ENCODE results near the gene TEF.
A peak's percentile ranks its signal among the peaks of the same experiment; 100 is the strongest.

The TEF gene

GRCh38 chr22:41354979-41355378 is 26.8 kb upstream of the TEF start:
- no peak for DNase-seq (ENCODE audit: low read depth in 3 of 3)

DNA sequence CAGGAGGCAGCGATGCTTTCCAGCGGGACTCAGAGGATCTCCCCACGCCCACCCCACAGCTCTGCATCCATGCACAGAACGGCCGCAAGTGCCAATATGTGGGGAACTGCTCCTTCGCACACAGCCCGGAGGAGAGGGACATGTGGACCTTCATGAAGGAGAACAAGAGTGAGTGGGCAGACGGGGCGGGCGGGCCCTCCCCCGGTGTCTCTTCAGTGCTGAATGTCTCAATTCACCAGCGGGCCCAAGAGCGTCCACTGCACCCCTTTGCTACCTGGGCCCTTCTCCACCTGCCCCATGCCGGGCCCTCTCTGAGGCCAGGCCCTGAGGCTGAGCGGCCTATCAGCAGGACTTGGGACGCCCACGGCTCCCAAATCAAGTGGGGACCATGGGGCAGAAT is 25.8 kb upstream of the TEF start:
- no peak for DNase-seq (ENCODE audit: low read depth in 3 of 3)

- DNase-seq (ENCODE audit: low read depth in 3 of 3), result no peak
Measured at GRCh38 chr22:41356430-41357028, 25.2 kb upstream of the TEF start.

GRCh38 chr22:41357191-41357590 is 24.6 kb upstream of the TEF start:
- DNase-seq (ENCODE audit: low read depth in 3 of 3), result no peak

DNA sequence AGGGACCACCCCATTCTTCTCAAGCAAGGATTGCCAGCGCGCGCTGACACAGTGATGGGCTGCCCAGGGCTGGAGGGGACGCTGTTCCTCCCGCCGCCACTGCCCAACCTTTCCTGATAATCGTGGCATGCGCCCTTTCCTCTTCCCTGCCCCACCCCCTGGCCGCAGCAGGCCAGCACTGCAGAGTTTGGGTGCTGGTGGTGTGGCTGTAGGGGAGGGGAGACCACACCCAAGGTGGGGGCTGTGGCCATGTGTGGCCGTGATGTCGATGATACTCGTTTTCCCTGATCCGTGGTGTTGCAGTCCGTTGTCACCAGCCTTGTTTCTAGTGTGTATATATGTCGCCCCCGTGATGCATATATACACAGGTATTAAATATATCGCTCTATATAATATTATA is 22.8 kb upstream of the TEF start:
- no peak for DNase-seq (ENCODE audit: low read depth in 3 of 3)

DNA sequence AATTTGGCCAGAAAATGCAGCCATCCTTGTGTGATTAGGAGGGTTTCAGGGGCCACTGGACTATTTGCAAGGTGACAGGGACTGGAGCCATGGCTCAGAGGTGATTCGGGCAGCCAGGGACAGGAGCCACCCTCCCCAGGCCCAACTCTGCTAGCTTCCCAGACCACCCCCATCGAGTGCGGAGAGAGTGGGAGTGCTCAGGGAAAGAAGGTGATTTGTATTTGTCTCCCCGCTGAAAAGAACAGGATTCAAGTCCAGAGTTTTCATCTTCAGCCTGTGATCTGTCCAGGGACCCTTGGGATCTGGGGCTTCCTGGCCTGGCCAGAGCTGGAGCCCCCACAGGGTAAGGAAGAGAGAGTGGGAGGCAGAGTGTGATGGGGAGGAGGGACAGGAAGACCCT is 22.4 kb upstream of the TEF start:
- DNase-seq (ENCODE audit: low read depth in 3 of 3), result no peak

DNA sequence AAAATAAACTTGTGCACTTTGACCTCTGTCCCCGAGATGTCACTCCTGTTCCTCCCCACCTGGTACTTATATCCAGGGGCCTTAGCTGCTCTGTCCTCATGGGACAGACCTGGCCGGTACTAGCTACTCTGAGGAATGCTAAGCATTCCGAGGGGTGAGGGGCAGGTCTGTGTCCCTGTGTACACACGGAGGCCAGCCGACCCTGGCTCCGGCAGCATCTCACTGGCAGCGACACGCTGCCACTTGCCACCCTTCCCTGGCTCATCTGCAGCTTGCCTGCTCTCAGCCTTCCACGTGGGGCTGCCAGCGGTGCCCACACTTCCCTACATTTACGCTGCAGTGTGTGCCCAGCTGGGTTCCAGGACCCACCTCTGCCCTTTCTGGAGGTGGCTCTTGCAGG is 21.6 kb upstream of the TEF start:
- DNase-seq (ENCODE audit: low read depth in 3 of 3), result no peak

- DNase-seq (ENCODE audit: low read depth in 3 of 3), result no peak
Measured at GRCh38 chr22:41361716-41362310, 19.9 kb upstream of the TEF start.

- DNase-seq (ENCODE audit: low read depth in 3 of 3), result no peak
Measured at GRCh38 chr22:41362615-41363014, 19.1 kb upstream of the TEF start.

- no peak for DNase-seq (ENCODE audit: low read depth in 3 of 3)
Measured at GRCh38 chr22:41364233-41364632, 17.5 kb upstream of the TEF start.

DNA sequence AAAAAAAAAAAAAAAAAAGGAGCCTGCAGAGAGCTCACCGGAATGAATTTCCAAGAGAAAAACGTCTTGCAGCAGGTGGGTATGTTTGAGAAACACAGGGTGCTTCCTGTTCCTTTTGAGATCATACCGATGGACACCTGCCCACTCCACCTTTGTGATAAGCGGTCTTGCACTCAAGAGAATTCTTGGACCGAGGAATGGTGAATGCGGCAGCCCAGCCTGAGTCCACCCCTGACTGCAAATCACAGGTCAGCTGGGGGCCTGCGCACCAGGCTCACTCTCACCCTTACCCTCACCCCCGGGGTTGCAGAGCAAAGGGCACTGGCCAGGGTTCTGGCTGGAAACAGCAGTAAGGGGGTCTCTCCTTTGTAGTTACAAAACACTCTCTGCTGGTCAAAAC is 16.8 kb upstream of the TEF start:
- DNase-seq (ENCODE audit: low read depth in 3 of 3), result no peak

DNA sequence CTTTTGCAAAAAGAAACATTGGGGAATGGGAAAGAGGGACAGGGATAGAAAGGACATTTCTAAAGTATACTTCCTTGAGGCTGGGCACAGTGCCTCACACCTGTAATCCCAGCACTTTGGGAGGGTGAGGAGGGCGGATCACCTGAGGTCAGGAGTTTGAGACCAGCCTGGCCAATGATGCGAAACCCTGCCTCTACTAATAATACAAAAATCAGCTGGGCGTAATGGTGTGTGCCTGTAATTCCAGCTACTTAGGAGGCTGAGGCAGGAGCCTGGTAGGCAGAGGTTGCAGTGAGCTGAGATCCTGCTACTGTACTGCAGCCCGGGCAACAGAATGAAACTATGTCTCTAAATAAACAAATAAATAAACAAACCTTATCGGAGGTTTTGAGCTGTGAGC is 16.3 kb upstream of the TEF start:
- no peak for DNase-seq (ENCODE audit: low read depth in 3 of 3)

DNA sequence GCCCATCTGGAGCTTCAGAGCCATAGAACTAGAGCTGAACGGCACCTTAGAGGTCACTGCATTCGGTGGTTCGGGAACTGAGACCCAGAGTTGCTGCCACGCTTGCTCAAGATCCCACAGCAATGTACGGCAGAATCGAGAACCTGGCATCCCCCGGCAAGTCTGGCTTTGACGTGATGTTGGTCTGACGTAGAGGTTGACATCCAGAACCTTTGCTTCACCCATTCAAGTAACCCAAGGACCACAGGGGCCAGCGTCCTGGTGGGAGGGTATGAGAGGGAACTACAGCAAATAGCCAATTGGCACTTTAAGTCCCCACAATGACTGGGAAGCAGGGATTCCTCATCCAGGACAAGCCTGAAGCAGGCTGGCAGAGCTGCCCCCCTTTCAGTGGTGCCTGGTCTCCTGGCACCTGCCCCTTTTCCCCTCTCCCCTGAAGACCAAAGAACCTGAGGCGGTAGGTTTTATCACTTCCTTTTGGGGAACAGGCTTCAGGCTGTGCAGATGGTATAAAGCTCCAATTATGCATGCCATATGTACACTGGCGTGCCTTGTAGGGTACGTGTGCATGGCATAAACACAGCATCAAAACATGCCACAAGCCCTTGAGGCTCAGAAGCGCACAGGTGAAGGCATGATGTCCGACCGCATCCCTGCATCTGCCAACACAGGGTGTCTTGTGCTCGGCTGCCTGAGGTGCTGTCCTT is 15.3 kb upstream of the TEF start:
- DNase-seq (ENCODE audit: low read depth in 3 of 3), result no peak

DNA sequence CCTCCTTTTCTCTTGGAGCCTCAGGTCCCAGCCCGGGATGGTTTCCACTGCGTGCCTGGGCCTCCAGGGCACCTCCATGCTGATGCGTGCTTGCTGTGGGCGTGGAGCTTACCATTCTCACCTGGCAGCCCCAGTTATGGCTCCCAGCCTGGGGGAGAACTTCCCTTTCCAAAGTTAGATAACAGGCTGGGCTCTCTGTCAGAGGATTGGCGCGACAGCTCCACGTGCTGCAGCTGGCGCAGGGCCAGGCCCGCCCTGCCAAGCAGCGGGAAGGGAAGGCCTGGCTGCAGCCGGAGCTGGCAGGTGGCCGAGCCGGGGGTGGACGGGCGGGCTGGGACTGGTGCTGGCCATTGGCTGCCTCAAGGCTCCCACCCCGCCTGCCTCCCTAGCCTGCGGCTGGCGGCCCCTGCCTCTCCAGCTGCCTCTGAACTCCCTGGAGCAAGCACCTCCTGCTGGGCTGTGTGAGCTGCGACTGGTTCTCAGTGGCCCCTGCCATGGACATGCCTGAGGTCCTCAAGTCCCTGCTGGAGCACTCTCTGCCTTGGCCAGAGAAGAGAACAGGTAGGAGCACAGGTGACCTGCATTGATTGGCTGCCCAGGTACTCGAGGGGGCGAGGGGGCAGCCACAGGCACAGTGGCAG is 14.6 kb upstream of the TEF start:
- no peak for DNase-seq (ENCODE audit: low read depth in 3 of 3)

GRCh38 chr22:41367680-41368542 is 13.8 kb upstream of the TEF start:
- DNase-seq (ENCODE audit: low read depth in 3 of 3), result no peak

DNA sequence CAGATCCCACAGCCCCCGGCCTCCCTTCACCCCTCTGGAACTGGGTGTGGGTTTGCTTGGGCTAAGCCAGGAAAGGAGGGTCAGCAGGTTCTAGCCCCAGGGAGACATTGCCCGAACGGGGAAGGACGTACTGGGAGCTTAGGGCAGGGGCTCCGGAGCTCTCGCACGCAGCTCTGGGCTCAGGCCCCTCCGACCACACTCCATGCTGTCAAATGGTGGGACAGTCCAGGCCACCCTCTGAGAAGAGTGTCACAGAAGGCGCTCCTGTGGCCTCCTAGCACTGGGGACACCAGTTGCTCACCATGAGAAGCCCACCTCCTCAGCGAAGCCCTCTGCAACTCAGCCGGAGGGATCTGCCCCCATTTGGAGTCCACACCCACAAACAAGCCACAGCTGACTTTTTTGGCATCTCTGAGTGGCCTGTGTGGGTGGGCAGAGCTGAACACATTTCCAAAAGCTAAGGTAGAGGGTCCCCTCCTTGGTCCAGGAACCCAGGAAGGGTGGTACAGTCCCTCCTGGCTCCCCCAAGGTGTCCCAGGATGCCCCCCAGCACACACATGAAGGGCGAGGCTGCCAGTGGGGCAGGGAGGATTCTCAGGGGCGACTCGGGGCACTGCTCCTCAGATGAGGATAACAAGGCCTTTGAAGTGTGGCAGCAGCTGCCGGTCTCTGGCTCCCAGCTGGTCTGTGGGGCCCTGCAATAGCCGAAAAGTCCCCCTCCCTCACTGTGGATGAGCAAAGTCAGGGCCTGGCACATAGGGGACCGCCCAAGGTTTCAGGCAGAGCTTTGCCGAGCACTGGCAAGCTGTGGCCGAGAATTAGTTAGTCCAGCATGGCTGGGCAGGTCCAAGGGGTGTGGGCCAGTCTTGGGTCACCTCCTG is 13.0 kb upstream of the TEF start:
- no peak for DNase-seq (ENCODE audit: low read depth in 3 of 3)

- DNase-seq (ENCODE audit: low read depth in 3 of 3), result no peak
Measured at GRCh38 chr22:41369424-41369745, 12.4 kb upstream of the TEF start.

DNA sequence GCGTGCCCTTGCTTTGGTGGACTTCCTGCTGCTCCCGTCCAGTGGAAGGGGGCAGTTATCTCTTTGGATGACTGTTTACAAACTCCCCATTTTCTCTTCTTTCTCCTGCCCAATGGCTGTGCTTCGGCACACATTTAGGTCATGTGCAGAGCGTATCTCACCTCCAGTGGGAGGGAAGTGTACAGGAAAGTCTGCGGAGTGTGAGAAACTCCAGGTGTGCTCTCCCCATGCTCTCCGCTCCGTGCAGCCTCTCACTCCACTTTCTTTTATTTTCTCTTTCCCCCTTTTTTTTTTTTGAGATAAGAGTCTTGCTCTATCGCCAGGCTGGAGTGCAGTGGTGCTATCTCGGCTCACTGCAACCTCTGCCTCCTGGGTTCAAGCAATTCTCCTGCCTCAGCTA is 11.9 kb upstream of the TEF start:
- no peak for DNase-seq (ENCODE audit: low read depth in 3 of 3)

GRCh38 chr22:41377846-41378245 is 3.9 kb upstream of the TEF start:
- DNase-seq (ENCODE audit: low read depth in 3 of 3), result no peak

GRCh38 chr22:41380993-41381328 is 781 bp upstream of the TEF start:
- no peak for DNase-seq (ENCODE audit: low read depth in 3 of 3)

- peak; percentile 29 to 52 (median 47) for DNase-seq (ENCODE audit: low read depth in 3 of 3)
Measured at GRCh38 chr22:41382098-41382578, 396 bp downstream of the TEF start.
